ENCODE data around the gene RRP8.

Gene RRP8

GRCh38 chr11:6632116-6633073 is 29.0 kb upstream of the RRP8 start:
- no peak for DNase-seq (ENCODE audit: low read depth)

- DNase-seq (ENCODE audit: low read depth), result no peak
Observed at GRCh38 chr11:6631361-6631890, 28.0 kb upstream of the RRP8 start.

GRCh38 chr11:6630632-6631291 is 27.3 kb upstream of the RRP8 start:
- DNase-seq (ENCODE audit: low read depth), result no peak

- no peak for DNase-seq (ENCODE audit: low read depth)
Observed at GRCh38 chr11:6629892-6630631, 26.6 kb upstream of the RRP8 start.

- no peak for DNase-seq (ENCODE audit: low read depth)
Observed at GRCh38 chr11:6629573-6629891, 26.1 kb upstream of the RRP8 start.

GRCh38 chr11:6628526-6628925 is 25.1 kb upstream of the RRP8 start:
- DNase-seq (ENCODE audit: low read depth), result no peak

- no peak for DNase-seq (ENCODE audit: low read depth)
Observed at GRCh38 chr11:6627762-6628241, 24.4 kb upstream of the RRP8 start.

- no peak for DNase-seq (ENCODE audit: low read depth)
Observed at GRCh38 chr11:6626971-6627761, 23.8 kb upstream of the RRP8 start.

GRCh38 chr11:6625832-6626420 is 22.5 kb upstream of the RRP8 start:
- DNase-seq (ENCODE audit: low read depth), result no peak

GRCh38 chr11:6625156-6625831 is 21.9 kb upstream of the RRP8 start:
- DNase-seq (ENCODE audit: low read depth), result no peak

GRCh38 chr11:6623391-6624363 is 20.3 kb upstream of the RRP8 start:
- no peak for DNase-seq (ENCODE audit: low read depth)

GRCh38 chr11:6622261-6623171 is 19.1 kb upstream of the RRP8 start:
- DNase-seq (ENCODE audit: low read depth), result no peak

GRCh38 chr11:6621711-6622211 is 18.3 kb upstream of the RRP8 start:
- no peak for DNase-seq (ENCODE audit: low read depth)

GRCh38 chr11:6620636-6621035 is 17.2 kb upstream of the RRP8 start:
- no peak for DNase-seq (ENCODE audit: low read depth)

GRCh38 chr11:6619004-6619745 is 15.8 kb upstream of the RRP8 start, which contains the start of gene TPP1:
TPP1 (minus strand) TSS chr11:6619422; CDS start chr11:6619400, 22 bp downstream.
- peak; percentile 85 for DNase-seq (ENCODE audit: low read depth)

GRCh38 chr11:6618117-6619003 is 14.9 kb upstream of the RRP8 start:
- peak; percentile 68 for DNase-seq (ENCODE audit: low read depth)
